HepG2 (cell line): ENCODE data around the gene MTX1. TPM values are rescaled to one million over a fixed set of nuclear protein-coding genes. Genes with fewer than 3 reads are reported as not detected.
A peak's percentile ranks its signal among the peaks of the same experiment; 100 is the strongest.

Experiments used
- FOXK1 ChIP-seq: sonication (generic); formaldehyde crosslinking; IDR thresholded peaks from 2 replicates; pipeline ENCODE4 v1.4.0; 2020; ENCODE audit warnings: low read depth, missing genetic modification reagents, borderline replicate concordance
- GMEB1 ChIP-seq: sonication (generic); formaldehyde crosslinking; IDR thresholded peaks from 2 replicates; pipeline ENCODE4 v1.5.1; 2020; ENCODE audit warnings: missing genetic modification reagents, mild to moderate bottlenecking, borderline replicate concordance
- IRF1 ChIP-seq: sonication (generic); formaldehyde crosslinking; IDR thresholded peaks from 2 replicates; pipeline ENCODE4 v1.4.0; 2020; ENCODE audit warnings: low read depth, mild to moderate bottlenecking, missing genetic modification reagents
- IRF9 ChIP-seq: sonication (generic); formaldehyde crosslinking; IDR thresholded peaks from 2 replicates; pipeline ENCODE4 v1.8.0; 2022; ENCODE audit warnings: missing genetic modification reagents, mild to moderate bottlenecking, borderline replicate concordance
- KAT7 ChIP-seq: IDR thresholded peaks from 2 replicates; pipeline ENCODE4 v1.6.1; 2018; ENCODE audit warnings: borderline replicate concordance, missing compliant biosample characterization
- KIAA2018 ChIP-seq: sonication (generic); formaldehyde crosslinking; IDR thresholded peaks from 2 replicates; pipeline ENCODE4 v1.5.0; 2020; ENCODE audit warnings: mild to moderate bottlenecking, missing genetic modification reagents, borderline replicate concordance
- MBD4 ChIP-seq: IDR thresholded peaks from 2 replicates; pipeline ENCODE4 v1.6.1; 2012; ENCODE audit warnings: low read length, inconsistent platforms, borderline replicate concordance
- NFE2 ChIP-seq: sonication (generic); formaldehyde crosslinking; IDR thresholded peaks from 2 replicates; pipeline ENCODE4 v1.4.0; 2020; ENCODE audit warnings: missing genetic modification reagents
- RARA ChIP-seq: IDR thresholded peaks from 2 replicates; pipeline ENCODE4 v1.6.1; 2016; ENCODE audit warnings: missing genetic modification reagents, missing compliant biosample characterization
- SAFB2 ChIP-seq: sonication (generic); formaldehyde crosslinking; IDR thresholded peaks from 2 replicates; pipeline ENCODE4 v1.5.1; 2020; ENCODE audit warnings: missing genetic modification reagents, low read depth, mild to moderate bottlenecking, borderline replicate concordance
- ZNF362 ChIP-seq: sonication (generic); formaldehyde crosslinking; IDR thresholded peaks from 2 replicates; pipeline ENCODE4 v1.4.0; 2020; ENCODE audit warnings: missing genetic modification reagents, mild to moderate bottlenecking, borderline replicate concordance
- ZNF558 ChIP-seq: sonication (generic); formaldehyde crosslinking; IDR thresholded peaks from 2 replicates; pipeline ENCODE4 v1.9.0; 2022; ENCODE audit warnings: mild to moderate bottlenecking, missing genetic modification reagents, borderline replicate concordance
- ZNF747 ChIP-seq: sonication (generic); formaldehyde crosslinking; IDR thresholded peaks from 2 replicates; pipeline ENCODE4 v1.8.1; 2023; ENCODE audit warnings: missing genetic modification reagents, mild to moderate bottlenecking, borderline replicate concordance
- ZNF891 ChIP-seq: sonication (generic); formaldehyde crosslinking; IDR thresholded peaks from 2 replicates; pipeline ENCODE4 v1.5.0; 2020; ENCODE audit warnings: mild to moderate bottlenecking, missing genetic modification reagents
- polyA plus RNA-seq, 8 experiments: library from polyadenylated mRNA; depleted of rRNA in 3 of 8; stranded (reverse) in 7 of 8; unstranded in 1 of 8; fragments of >200 nt; fragmentation: Illumina TruSeq in 4 of 8; extraction: Trizol in 4 of 8; gene quantifications; 2 replicates each; pipeline versions ENCODE4 v1.2.1 to v1.2.3, GENCODE V29; 2011 to 2016; ENCODE audit warnings: low read depth in 4 of 8, missing spikeins in 1 of 8, mixed read lengths in 1 of 8; ENCODE audit not compliant: insufficient read depth in 1 of 8
- total RNA-seq, 5 experiments: library from RNA; depleted of rRNA; stranded (reverse); fragments of >200 nt; fragmentation: Illumina TruSeq; extraction: Trizol; gene quantifications; 2 replicates each; pipeline ENCODE4 v1.2.3, GENCODE V29; 2016; ENCODE audit warnings: low read depth in 1 of 5

The MTX1 gene
- total and polyA plus RNA-seq, 2 of the 13 experiments (the other 11 are each of a cell fraction or from before 2014, with no cell fraction given) = 64.5 to 72.6 TPM

- no peak for TF ChIP-seq GMEB1 (CRISPR knock-in tag)
- TF ChIP-seq ZNF362 (CRISPR knock-in tag) = no peak
- no peak for TF ChIP-seq NFE2 (CRISPR knock-in tag)
- TF ChIP-seq MBD4 = no peak
- no peak for TF ChIP-seq KIAA2018 (CRISPR knock-in tag)
- TF ChIP-seq ZNF891 (CRISPR knock-in tag) = no peak
- TF ChIP-seq IRF9 (CRISPR knock-in tag) = no peak
- TF ChIP-seq FOXK1 = no peak
- TF ChIP-seq SAFB2 (CRISPR knock-in tag) = no peak
- TF ChIP-seq IRF1 = no peak
- no peak for TF ChIP-seq RARA (CRISPR knock-in tag)
- TF ChIP-seq ZNF558 (CRISPR knock-in tag) = no peak
- 0 out of 2 replicates have a peak, but pooled peaks have one; percentile 38 for TF ChIP-seq KAT7 (CRISPR knock-in tag)
- TF ChIP-seq ZNF747 (CRISPR knock-in tag) = no peak
Measured at GRCh38 chr1:155193275-155193990, 15.1 kb upstream of the MTX1 start (continued).
